ENCODE data around the gene CRNKL1. TPM values are rescaled to one million over a fixed set of nuclear protein-coding genes. Genes with fewer than 3 reads are reported as not detected.

The CRNKL1 gene
- total RNA-seq, 1 experiment from 2014 or later, result 34.9 TPM

DNA sequence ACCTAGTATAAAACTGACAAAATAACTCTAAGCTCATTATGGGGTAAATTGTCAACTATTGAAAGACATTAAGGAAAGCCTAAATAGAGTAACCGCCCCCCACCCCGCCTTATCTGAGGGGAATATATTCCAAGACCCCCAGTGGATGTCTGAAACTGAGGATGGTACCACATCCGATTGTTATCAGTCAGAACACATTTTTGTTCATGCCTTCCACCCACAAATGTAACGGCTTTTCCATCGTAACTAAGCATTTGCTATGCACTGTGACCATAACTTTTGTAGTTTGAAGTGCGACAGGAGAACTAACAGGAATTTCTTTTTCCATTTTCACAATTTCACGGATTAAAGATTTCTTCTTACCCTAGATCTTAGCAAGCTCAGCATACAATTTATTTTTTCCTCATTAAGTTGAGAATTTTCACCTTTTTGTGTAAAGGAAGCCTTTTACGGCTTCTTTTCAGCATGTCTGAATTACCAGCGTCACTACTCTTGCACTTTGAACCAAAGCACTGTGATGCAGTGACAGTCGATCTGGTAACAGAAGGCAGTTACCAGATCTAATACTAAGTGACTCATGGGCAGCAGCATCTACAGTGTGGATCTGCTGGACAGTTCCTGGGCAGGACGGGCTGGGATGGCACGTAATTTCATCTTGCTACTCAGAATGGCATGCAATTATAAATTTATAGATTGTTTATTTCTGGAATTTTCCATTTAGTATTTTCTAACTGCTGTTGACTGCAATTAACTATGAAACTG lies 11.9 kb upstream of the CRNKL1 start:
- DNase-seq (ENCODE audit: extremely low read depth, low read depth), result no peak

DNA sequence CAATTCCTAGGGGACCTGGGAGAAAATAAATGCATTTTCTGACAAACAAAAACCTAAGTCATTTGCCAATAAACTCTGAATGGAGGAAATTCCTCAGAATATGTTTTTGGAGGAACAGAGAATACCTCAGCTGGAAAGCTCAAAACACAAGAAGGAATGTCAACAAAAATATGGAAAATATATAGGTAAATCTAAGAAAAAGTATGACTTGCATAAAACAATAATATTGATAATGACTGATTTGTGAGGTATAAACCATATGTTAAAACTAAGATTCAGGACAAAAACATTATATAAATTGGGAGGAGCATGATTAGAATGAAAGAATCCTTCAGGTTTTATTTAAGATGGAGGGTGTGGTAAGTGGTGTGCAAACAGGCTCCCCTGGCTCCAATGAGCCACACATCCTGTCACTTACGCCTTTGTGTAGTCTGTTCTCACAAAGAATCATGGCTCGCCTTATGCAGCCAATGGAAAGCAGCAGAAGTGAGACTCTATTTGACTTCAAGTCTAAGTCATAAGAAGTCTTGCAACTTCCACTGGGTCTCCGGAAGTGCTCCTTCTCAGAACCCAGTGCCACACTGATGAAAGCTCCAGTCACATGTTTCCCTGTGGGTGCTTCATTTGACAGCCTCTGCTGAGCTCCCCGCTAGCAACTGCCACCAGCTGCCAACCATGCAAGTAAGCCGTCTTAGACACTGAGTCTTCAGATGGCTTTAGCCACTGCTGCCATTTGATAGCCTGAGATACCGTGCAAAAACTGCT lies 8.2 kb upstream of the CRNKL1 start:
- DNase-seq (ENCODE audit: extremely low read depth, low read depth), result no peak

- no peak for DNase-seq (ENCODE audit: extremely low read depth, low read depth)
Measured at GRCh38 chr20:20051767-20052073, 546 bp downstream of the CRNKL1 start.

DNA sequence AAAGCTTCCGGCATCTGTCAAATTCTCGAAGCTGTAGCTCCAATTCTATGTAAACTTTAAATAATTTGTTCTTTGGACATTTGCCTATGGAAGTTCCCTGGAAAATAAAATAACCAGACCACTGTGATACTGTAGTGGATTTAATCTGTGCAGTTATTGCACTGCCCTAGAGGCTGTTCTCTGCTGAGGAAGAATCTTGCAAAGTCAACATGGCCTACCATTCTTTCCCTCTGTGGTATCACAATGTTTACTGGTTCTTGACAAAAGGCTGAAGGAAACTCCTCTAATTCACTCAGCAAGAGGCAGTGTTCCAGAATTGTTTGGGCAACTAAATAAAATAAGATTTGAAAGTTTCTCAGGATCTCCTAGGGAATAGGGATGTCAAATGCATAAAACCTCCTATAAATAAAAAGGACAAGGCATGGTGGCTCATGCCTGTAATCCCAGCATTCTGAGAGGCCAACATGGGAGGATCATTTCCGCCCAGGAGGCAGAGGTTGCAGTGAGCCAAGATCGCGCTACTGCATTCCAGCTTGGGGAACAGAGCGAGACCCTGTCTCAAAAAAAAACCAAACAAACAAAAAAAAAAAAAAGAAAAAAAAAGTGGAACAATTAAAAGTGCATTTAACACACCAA lies 12.4 kb downstream of the CRNKL1 start:
- no peak for DNase-seq (ENCODE audit: extremely low read depth, low read depth)

- no peak for DNase-seq (ENCODE audit: extremely low read depth, low read depth)
Measured at GRCh38 chr20:20038586-20038985, 13.7 kb downstream of the CRNKL1 start.

DNA sequence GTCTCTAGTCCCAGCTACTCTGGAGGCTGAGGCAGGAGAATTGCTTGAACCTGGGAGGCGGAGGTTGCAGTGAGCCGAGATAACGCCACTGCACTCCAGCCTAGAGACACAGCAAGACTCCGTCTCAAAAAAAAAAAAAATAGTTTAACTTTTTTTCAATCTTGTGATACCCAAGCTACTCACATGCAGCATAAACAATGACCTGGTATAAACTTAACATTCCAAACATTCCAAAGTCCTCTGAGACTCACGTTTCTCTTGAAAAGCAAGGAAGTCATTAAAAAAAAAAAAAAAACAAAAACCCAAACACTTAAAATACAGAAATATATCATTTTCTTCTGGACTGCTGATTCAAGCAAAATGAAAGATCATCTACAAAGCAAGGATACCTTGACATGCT lies 14.3 kb downstream of the CRNKL1 start:
- DNase-seq (ENCODE audit: extremely low read depth, low read depth), result no peak

GRCh38 chr20:20036756-20037155 lies 15.5 kb downstream of the CRNKL1 start:
- no peak for DNase-seq (ENCODE audit: extremely low read depth, low read depth)

- no peak for DNase-seq (ENCODE audit: extremely low read depth, low read depth)
Measured at GRCh38 chr20:20034486-20034885, 17.8 kb downstream of the CRNKL1 start.

DNA sequence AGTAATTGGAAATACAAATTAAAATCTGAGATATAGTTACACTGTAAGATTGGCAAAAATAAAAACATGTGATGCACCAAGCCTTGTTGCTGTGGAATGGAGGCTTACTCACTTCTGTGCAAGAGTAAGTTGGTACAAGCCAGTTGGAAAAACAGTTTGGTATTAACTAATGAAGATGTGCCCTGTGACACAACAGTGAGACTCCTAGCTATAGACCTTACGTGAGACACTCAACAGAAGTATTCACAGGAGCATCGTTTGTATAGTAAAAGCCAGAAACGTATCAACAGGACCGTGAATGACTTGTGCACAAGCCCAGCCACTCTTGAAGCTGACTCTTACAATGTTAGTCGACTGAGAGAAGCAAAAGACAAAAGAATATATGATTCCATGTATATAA lies 20.5 kb downstream of the CRNKL1 start:
- DNase-seq (ENCODE audit: extremely low read depth, low read depth), result no peak

DNA sequence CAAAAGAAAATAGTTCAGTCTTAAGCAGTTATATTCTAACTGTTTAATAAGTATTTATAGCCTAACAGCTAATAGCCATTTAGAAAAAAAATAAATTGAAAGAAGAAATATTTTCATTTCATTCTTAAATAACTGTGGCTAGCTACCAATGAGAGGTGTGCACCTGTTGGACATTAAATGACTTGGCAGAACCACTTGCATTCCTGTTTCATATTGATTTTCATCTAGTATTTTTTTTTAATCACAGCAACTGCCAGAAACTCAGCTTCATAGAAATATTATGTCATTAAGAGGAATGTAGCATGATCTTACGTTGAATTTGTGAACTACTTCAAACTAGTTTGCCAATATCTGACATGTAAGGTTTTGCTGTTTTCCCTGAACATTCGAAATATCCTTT lies 25.0 kb downstream of the CRNKL1 start:
- no peak for DNase-seq (ENCODE audit: extremely low read depth, low read depth)

- DNase-seq (ENCODE audit: extremely low read depth, low read depth), result no peak
Measured at GRCh38 chr20:20024942-20025341, 27.3 kb downstream of the CRNKL1 start.

GRCh38 chr20:20023395-20023794 lies 28.9 kb downstream of the CRNKL1 start:
- no peak for DNase-seq (ENCODE audit: extremely low read depth, low read depth)

- no peak for DNase-seq (ENCODE audit: extremely low read depth, low read depth)
Measured at GRCh38 chr20:20022498-20022897, 29.8 kb downstream of the CRNKL1 start.

GRCh38 chr20:20021835-20022234 lies 30.4 kb downstream of the CRNKL1 start:
- no peak for DNase-seq (ENCODE audit: extremely low read depth, low read depth)

DNA sequence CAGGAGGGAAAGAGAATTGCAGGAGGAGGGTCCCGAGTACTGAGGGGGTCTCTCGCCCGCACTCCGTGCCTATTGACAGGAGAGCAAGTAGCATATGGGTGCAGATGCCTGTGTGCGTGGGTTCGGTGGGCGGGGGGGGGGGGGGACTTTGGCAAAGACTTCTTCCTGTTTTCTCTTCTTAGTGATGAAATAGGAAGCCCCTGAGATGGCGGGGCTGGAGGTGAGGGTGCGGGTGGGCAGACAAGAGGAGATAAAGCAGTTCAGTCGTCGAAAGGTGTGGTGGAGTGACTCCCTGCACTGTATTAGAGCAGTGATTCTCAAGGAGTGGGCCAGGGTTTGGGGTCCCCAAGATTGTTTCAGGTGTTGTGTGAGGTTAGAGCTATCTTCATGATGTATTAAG lies 31.4 kb downstream of the CRNKL1 start:
- no peak for DNase-seq (ENCODE audit: extremely low read depth, low read depth)

DNA sequence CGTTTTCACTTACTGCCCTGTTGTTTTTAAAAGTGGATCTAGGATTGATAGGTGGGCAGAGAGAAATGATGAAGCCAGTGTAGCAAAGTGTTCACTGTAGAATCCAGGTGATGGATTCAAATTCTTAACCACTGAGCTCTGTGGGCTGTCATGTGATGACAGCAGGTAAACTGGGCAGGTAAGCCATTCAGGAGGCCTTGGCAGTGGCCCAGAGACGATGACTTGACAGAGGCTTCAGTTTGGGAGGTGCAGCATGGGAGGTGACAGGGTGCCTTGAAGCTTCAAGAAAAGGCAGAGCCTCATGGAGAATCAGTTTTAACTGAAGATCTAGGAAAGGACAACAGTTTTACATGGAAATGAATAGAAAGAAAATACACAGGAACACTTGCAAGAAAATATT lies 33.1 kb downstream of the CRNKL1 start:
- DNase-seq (ENCODE audit: extremely low read depth, low read depth), result no peak

DNA sequence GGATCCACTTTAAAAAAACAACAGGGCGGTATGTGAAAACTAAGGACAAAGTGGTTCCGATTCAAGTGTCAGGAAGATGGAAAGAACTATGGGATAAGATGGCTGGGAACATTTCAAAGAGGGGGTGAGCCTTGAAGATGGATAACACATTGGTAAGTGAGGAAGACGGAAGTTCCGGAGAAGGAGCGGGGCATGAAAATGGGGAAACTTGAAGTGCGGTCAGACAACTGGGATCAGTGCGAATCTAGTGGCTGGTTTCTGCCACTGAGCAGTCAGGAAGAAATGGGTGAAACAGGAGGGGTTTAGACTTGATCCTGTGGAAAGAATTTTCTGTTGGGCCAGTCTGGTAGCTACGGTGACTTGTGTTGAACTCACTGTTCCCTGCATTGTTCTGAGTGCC lies 33.9 kb downstream of the CRNKL1 start:
- DNase-seq (ENCODE audit: extremely low read depth, low read depth), result no peak

DNA sequence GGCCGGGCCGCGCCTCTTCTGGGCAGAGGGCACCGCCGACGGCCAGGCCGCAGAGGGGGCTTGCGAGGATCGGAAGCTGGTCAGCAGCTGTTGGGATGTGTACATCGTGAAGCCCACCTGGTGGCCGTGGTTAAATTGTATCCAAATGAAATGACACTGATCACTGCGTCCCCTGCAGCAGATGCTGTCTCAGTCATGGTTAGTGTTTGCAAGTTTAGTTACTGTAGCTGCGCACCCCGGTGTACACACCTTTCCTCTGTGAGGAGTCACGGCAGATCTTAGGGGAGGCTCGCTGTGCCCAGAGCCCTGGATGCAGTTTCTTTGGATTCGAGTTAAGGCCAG lies 34.5 kb downstream of the CRNKL1 start:
- no peak for DNase-seq (ENCODE audit: extremely low read depth, low read depth)

DNA sequence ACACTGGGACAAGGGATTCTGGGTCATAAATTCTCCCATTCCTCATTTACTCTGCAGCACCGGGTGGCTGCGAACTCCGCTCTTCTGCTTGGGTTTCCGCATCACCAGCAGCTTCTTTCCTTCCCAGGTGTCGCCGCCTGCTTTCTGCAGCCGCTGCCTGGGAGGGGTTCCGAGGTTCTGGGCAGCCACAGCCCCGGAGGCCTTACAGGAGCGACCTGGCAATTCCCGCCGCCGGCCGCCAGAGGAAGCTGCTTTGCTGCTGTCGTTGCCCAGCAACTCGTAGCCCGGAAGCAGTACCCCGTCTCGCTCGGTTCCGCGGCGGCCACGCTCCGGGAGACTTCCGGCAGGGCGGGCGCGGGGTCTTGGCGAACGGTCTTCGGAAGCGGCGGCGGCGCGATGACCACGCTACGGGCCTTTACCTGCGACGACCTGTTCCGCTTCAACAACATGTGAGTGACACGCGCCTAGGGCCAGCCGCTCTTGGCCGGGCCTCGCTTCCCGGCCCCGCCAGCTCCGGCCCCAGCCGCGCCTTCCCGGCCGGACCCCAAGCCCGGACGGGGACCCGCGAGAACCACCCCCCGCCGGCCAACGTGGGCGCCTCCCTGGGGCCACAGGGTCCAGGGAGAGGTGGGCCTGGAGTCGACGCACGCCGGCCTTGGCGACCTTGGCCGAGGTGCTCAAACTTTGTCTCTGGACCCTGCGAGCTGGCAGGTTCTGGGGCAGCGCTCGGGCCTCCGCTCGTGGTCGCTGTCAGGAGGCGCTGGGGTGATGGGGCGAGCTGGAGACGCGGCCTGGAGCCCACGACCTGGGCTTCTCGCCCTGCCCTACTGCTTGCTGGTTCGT lies 35.0 kb downstream of the CRNKL1 start, which contains the start of gene NAA20:
Gene NAA20, plus strand, starts transcription at position 362 of the 843 bp plus-strand sequence. Its CDS starts 35 bp downstream, at position 397.
- peak; percentile 89 for DNase-seq (ENCODE audit: extremely low read depth, low read depth)

- no peak for DNase-seq (ENCODE audit: extremely low read depth, low read depth)
Measured at GRCh38 chr20:20014659-20015058, 37.6 kb downstream of the CRNKL1 start.

- no peak for DNase-seq (ENCODE audit: extremely low read depth, low read depth)
Measured at GRCh38 chr20:20012541-20012940, 39.7 kb downstream of the CRNKL1 start.

All from NCI-H460 (cell line).